Liver (tissue), 3 donors: ENCODE data around the gene DUSP2.

ENCODE experiments used
- GABPA ChIP-seq, 2 donors: IDR thresholded peaks in 1 of 2; conservative IDR thresholded peaks in 1 of 2; 2 replicates each; pipeline ENCODE4 v1.6.1; 2016; ENCODE audit warnings: antibody characterized with exemption in 2 of 2, mild to moderate bottlenecking in 1 of 2, moderate library complexity in 1 of 2
- RAD21 ChIP-seq, 2 donors: IDR thresholded peaks; 2 replicates each; pipeline ENCODE4 v1.6.1; 2016; ENCODE audit warnings: antibody characterized with exemption in 2 of 2, mild to moderate bottlenecking in 2 of 2
- REST ChIP-seq: IDR thresholded peaks from 2 replicates; pipeline ENCODE4 v1.6.1; 2016; ENCODE audit warnings: antibody characterized with exemption, mild to moderate bottlenecking
- RXRA ChIP-seq, 2 donors: IDR thresholded peaks; 2 replicates each; pipeline ENCODE4 v1.6.1; 2017 to 2018; ENCODE audit warnings: antibody characterized with exemption in 2 of 2, mild to moderate bottlenecking in 1 of 2
- YY1 ChIP-seq: IDR thresholded peaks from 2 replicates; pipeline ENCODE4 v1.6.1; 2016; ENCODE audit warnings: antibody characterized with exemption, mild to moderate bottlenecking
- TF ChIP-seq, protein P1 (sequence below): fragments of 150-350 bp; IDR thresholded peaks from 2 replicates; pipeline ENCODE4 v1.5.1; 2017; ENCODE audit warnings: improper control_type of control experiment, low read depth, low read length; ENCODE audit not compliant: missing input control
- TF ChIP-seq, protein P2 (sequence below): IDR thresholded peaks from 2 replicates; pipeline ENCODE4 v1.6.1; 2016; ENCODE audit warnings: antibody characterized with exemption
- TF ChIP-seq, protein P3 (sequence below): IDR thresholded peaks from 2 replicates; pipeline ENCODE4 v1.6.1; 2016; ENCODE audit warnings: antibody characterized with exemption
- donor health status: healthy.
- donor health status: healthy.

- TF ChIP-seq, protein P1, sequence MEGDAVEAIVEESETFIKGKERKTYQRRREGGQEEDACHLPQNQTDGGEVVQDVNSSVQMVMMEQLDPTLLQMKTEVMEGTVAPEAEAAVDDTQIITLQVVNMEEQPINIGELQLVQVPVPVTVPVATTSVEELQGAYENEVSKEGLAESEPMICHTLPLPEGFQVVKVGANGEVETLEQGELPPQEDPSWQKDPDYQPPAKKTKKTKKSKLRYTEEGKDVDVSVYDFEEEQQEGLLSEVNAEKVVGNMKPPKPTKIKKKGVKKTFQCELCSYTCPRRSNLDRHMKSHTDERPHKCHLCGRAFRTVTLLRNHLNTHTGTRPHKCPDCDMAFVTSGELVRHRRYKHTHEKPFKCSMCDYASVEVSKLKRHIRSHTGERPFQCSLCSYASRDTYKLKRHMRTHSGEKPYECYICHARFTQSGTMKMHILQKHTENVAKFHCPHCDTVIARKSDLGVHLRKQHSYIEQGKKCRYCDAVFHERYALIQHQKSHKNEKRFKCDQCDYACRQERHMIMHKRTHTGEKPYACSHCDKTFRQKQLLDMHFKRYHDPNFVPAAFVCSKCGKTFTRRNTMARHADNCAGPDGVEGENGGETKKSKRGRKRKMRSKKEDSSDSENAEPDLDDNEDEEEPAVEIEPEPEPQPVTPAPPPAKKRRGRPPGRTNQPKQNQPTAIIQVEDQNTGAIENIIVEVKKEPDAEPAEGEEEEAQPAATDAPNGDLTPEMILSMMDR = no peak
- TF ChIP-seq, protein P2, sequence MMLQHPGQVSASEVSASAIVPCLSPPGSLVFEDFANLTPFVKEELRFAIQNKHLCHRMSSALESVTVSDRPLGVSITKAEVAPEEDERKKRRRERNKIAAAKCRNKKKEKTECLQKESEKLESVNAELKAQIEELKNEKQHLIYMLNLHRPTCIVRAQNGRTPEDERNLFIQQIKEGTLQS = no peak
- TF ChIP-seq RAD21 (IDR thresholded peaks at IDR 0.05) (no peak), YY1 (no peak), RXRA (IDR thresholded peaks at IDR 0.05) (no peak), REST (no peak), GABPA (IDR thresholded peaks at IDR 0.05 in 1 of 2, conservative IDR thresholded peaks at IDR 0.05 in 1 of 2) (no peak)
- TF ChIP-seq, protein P3, sequence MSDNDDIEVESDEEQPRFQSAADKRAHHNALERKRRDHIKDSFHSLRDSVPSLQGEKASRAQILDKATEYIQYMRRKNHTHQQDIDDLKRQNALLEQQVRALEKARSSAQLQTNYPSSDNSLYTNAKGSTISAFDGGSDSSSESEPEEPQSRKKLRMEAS = no peak
Measured at GRCh38 chr2:96152304-96153161, 7.3 kb upstream of the DUSP2 start.
